ENCODE results near the gene OR6C75. TPM values are rescaled to one million over a fixed set of nuclear protein-coding genes. Genes with fewer than 3 reads are reported as not detected.

Gene OR6C75
- total RNA-seq, 4 donors from 2014 or later = not detected

DNA sequence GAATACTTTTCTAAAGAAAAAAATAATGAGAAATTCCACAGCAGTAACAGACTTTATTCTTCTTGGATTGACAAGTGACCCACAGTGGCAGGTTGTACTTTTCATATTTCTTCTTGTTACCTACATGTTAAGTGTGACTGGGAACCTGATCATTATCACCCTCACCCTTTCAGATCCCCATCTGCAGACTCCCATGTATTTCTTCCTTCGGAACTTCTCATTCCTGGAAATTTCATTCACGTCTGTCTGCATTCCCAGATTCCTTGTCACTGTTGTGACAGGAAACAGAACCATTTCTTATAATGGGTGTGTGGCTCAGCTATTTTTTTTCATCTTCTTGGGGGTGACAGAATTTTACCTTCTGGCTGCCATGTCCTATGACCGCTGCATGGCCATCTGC lies 2.3 kb downstream of the OR6C75 start:
- WGBS = 69% methylated on average over 3 of the region's 3 CpGs
- TF ChIP-seq POLR2A (IDR thresholded peaks at IDR 0.05) (no peak), POLR2AphosphoS5 (IDR thresholded peaks at IDR 0.05) (no peak), EP300 (IDR thresholded peaks at IDR 0.05) (no peak)
- TF ChIP-seq, protein P1, sequence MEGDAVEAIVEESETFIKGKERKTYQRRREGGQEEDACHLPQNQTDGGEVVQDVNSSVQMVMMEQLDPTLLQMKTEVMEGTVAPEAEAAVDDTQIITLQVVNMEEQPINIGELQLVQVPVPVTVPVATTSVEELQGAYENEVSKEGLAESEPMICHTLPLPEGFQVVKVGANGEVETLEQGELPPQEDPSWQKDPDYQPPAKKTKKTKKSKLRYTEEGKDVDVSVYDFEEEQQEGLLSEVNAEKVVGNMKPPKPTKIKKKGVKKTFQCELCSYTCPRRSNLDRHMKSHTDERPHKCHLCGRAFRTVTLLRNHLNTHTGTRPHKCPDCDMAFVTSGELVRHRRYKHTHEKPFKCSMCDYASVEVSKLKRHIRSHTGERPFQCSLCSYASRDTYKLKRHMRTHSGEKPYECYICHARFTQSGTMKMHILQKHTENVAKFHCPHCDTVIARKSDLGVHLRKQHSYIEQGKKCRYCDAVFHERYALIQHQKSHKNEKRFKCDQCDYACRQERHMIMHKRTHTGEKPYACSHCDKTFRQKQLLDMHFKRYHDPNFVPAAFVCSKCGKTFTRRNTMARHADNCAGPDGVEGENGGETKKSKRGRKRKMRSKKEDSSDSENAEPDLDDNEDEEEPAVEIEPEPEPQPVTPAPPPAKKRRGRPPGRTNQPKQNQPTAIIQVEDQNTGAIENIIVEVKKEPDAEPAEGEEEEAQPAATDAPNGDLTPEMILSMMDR (IDR thresholded peaks at IDR 0.05) = no peak
- H3K27me3 ChIP-seq = no peaks in the 10 kb centered on the region

DNA sequence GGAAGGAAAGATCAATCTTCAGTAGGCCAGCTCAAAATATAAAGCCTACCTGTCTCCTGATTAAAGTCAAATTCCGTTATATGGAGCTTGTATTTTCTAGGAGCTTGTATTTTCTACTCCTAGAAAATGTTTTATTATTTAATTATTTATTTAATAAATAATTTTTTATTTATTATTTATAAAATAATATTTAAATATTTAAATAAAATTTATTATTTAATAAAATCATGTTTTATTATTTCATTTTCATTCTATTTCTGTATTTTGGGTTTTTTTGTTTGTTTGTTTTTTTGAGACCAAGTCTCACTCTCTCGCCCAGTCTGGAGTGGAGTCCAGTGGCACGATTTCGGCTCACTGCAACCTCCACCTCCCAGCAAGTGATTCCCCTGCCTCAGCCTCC lies 9.7 kb downstream of the OR6C75 start:
- TF ChIP-seq, protein P1 (IDR thresholded peaks at IDR 0.05) = no peak
- TF ChIP-seq POLR2AphosphoS5 (IDR thresholded peaks at IDR 0.05) = no peak
- TF ChIP-seq POLR2A (IDR thresholded peaks at IDR 0.05) = no peak
- no peak for TF ChIP-seq EP300 (IDR thresholded peaks at IDR 0.05)
- DNase-seq (ENCODE audit: low spot score in 2 of 2) = no peak
- Histone ChIP-seq H3K9me3 (no peaks in the 10 kb centered on the region), H3K36me3 (no peaks in the 10 kb centered on the region), H3K4me3 (no peak overlapping the region), H3K4me1 (no peaks in the 10 kb centered on the region), H3K27ac (no peak overlapping the region), H3K27me3 (no peaks in the 10 kb centered on the region)
- WGBS = 69% methylated on average over 4 of the region's 4 CpGs

More for the DNA sequence above, 2.3 kb downstream of the OR6C75 start:
- no peaks in the 10 kb centered on the region for H3K9me3 ChIP-seq
- DNase-seq (ENCODE audit: low spot score in 2 of 2) = no peak
- no peak overlapping the region for H3K4me3 ChIP-seq
- H3K4me1 ChIP-seq = no peaks in the 10 kb centered on the region
- H3K36me3 ChIP-seq = no peaks in the 10 kb centered on the region
- H3K27ac ChIP-seq = no peak overlapping the region

DNA sequence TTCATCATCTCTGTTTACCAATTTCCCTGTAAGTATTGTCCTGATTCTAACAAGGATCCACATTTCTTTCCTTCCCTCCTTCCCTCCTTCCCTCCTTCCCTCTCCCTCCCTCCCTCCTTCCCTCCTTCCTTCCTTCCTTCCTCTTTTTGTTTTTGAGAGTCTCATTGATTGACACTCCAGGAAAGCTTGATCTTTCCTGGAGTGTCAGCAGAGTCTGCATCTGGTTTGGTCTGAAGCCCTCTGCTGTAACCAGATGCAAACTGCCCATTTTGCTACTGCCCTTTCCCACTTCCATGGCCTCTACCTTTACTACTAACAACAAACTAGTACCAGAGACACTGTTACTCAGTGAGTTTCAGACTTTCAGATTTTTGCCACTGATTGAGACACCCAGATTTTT lies 23.1 kb downstream of the OR6C75 start:
- no peaks in the 10 kb centered on the region for H3K4me1 ChIP-seq
- no peaks in the 10 kb centered on the region for H3K9me3 ChIP-seq
- H3K36me3 ChIP-seq = no peaks in the 10 kb centered on the region
- no peak for TF ChIP-seq POLR2AphosphoS5 (IDR thresholded peaks at IDR 0.05)
- TF ChIP-seq, protein P1 (IDR thresholded peaks at IDR 0.05) = no peak
- TF ChIP-seq EP300 (IDR thresholded peaks at IDR 0.05) = no peak
- no peak for TF ChIP-seq POLR2A (IDR thresholded peaks at IDR 0.05)
- no peaks in the 10 kb centered on the region for H3K27me3 ChIP-seq
- no peak overlapping the region for H3K4me3 ChIP-seq
- no peak overlapping the region for H3K27ac ChIP-seq
- no peak for DNase-seq (ENCODE audit: low spot score in 2 of 2)

DNA sequence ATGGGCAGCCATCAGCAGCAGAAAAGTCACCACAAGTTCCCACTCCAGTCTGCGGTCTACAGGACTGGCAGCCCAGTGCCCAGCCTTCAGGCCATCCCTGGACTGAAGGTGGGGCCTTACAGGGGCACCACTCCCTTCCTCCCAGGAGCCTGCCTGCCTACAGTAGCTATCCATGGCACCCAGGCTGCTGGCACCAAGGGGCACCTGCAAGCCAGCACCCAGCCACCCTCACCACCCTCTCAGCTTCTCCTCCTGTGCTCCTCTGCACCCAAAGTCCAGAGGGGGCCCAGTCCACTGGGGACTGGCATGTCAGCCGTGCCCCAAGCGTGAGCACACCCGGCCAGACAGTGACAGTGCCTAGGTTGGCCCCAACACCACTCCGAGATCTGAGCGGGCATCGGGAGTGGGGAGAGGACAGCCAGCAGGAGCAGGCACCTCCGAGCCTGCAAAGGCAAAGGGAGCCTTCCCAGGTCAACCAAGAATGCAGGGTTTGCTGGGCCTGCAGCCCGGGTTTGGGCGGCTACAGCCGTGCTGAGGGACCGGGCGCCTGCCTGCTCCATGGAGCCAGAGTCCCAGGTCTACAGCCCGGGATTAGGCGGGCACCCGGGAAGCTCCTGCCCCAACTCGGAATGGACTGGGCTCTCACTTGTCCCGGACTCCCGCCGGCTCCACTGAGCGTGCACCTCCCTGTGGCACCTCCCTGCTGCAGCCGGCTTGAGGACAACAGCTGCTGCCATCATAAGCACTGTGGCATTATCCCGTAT lies 29.4 kb downstream of the OR6C75 start:
- no peak for TF ChIP-seq POLR2AphosphoS5 (IDR thresholded peaks at IDR 0.05)
- no peak for TF ChIP-seq EP300 (IDR thresholded peaks at IDR 0.05)
- TF ChIP-seq POLR2A (IDR thresholded peaks at IDR 0.05) = no peak
- TF ChIP-seq, protein P1 (IDR thresholded peaks at IDR 0.05) = no peak
- Histone ChIP-seq H3K27me3 (peaks cover 4% of the 10 kb centered on the region), H3K9me3 (no peaks in the 10 kb centered on the region), H3K4me1 (no peaks in the 10 kb centered on the region), H3K4me3 (no peak overlapping the region), H3K36me3 (no peaks in the 10 kb centered on the region), H3K27ac (no peak overlapping the region)
- no peak for DNase-seq (ENCODE audit: low spot score in 2 of 2)
- 86% methylated on average over 12 of the region's 23 CpGs for WGBS

DNA sequence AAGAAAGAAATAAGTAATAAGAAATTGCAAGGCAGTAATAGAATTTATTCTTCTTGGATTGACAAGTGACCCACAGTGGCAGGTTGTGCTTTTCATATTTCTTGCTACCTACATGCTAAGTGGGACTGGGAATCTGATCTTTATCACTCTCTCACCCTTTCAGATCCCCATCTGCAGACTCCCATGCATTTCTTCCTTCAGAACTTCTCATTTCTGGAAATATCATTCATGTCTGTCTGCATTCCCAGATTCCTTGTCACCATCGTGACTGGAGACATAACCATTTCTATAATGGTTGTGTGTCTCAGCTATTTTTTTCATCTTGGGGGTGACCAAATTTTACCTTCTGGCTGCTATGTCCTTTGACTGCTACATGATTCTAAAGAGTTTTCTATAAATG lies 33.6 kb downstream of the OR6C75 start:
- no peak for TF ChIP-seq POLR2AphosphoS5 (IDR thresholded peaks at IDR 0.05)
- no peak for TF ChIP-seq POLR2A (IDR thresholded peaks at IDR 0.05)
- TF ChIP-seq, protein P1 (IDR thresholded peaks at IDR 0.05) = no peak
- no peak for TF ChIP-seq EP300 (IDR thresholded peaks at IDR 0.05)
- H3K4me3 ChIP-seq = no peak overlapping the region
- WGBS = 70% methylated on average over 1 of the region's 1 CpG

More for the DNA sequence above, 33.6 kb downstream of the OR6C75 start:
- DNase-seq (ENCODE audit: low spot score in 2 of 2) = no peak
- H3K27me3 ChIP-seq = peaks cover 4% of the 10 kb centered on the region
- no peaks in the 10 kb centered on the region for H3K36me3 ChIP-seq
- H3K9me3 ChIP-seq = no peaks in the 10 kb centered on the region
- H3K27ac ChIP-seq = no peak overlapping the region
- no peaks in the 10 kb centered on the region for H3K4me1 ChIP-seq

All from suprapubic skin (tissue), 4 donors.